Activated T-cell treated with anti-CD3 and anti-CD28 coated beads, Interleukin-2, amount 50 U/mL, for 72 hours (primary cell): Measurements from ENCODE around the gene RPH3AL. TPM values are rescaled to one million over a fixed set of nuclear protein-coding genes. Genes with fewer than 3 reads are reported as not detected.
"Not testable (repeated sequence)": the region's sequence is repeated elsewhere in the genome, so short reads cannot be mapped to it uniquely, and the experiment has no call there.

Experiments used
- ATAC-seq, 2 donors: fragments of 150-1000 bp; cut with Tn5 transposase; replicated peaks in 1 of 2; 2 replicates each; pipeline ENCODE4 v1.10.0; 2021; ENCODE audit warnings: moderate library complexity in 2 of 2, mild to moderate bottlenecking in 1 of 2
- DNase-seq, 2 donors: peaks; one replicate each; pipeline ENCODE4 v3.0.0; 2021 to 2022; ENCODE audit warnings: mixed read lengths in 1 of 2
- H3K27ac Mint-ChIP-seq: one replicate; pipeline ENCODE4 v1.8.0; 2022; ENCODE audit warnings: mild to moderate bottlenecking, moderate library complexity, mixed read lengths
- H3K27me3 Mint-ChIP-seq: one replicate; pipeline ENCODE4 v1.8.0; 2022; ENCODE audit warnings: low read depth, mixed read lengths
- H3K36me3 Mint-ChIP-seq, 2 donors: one replicate each; pipeline ENCODE4 v1.8.0; 2022; ENCODE audit warnings: mixed read lengths in 2 of 2, mild to moderate bottlenecking in 1 of 2; ENCODE audit not compliant: insufficient read depth in 2 of 2
- H3K4me1 Mint-ChIP-seq: one replicate; pipeline ENCODE4 v1.8.0; 2022; ENCODE audit warnings: low read depth, mixed read lengths
- H3K4me3 Mint-ChIP-seq, 2 donors: one replicate each; pipeline ENCODE4 v1.8.0; 2022; ENCODE audit warnings: mild to moderate bottlenecking in 2 of 2, mixed read lengths in 2 of 2, moderate library complexity in 2 of 2
- H3K9me3 Mint-ChIP-seq, 2 donors: one replicate each; pipeline ENCODE4 v1.8.0; 2022; ENCODE audit warnings: mixed read lengths in 2 of 2
- total RNA-seq, 2 donors: library from RNA; stranded (reverse); gene quantifications; one replicate each; pipeline ENCODE4 v1.2.3, GENCODE V29; 2022

The RPH3AL gene
- total RNA-seq, 2 donors from 2014 or later = 3.5 to 7.2 TPM

GRCh38 chr17:322006-322780 lies 30.4 kb downstream of the RPH3AL start:
- ATAC-seq = no peak
- Mint-ChIP-seq H3K27ac (no peak overlapping the region), H3K4me1 (no peaks in the 10 kb centered on the region), H3K4me3 (no peak overlapping the region), H3K9me3 (no peaks in the 10 kb centered on the region), H3K27me3 (no peaks in the 10 kb centered on the region), H3K36me3 (no peaks in the 10 kb centered on the region)
- DNase-seq = no peak

GRCh38 chr17:321386-321941 lies 31.1 kb downstream of the RPH3AL start:
- no peak for ATAC-seq
- DNase-seq = no peak
- H3K9me3 Mint-ChIP-seq = peaks cover 1 to 4% of the 10 kb centered on the region in 2 donors
- no peaks in the 10 kb centered on the region for H3K36me3 Mint-ChIP-seq
- no peaks in the 10 kb centered on the region for H3K4me1 Mint-ChIP-seq
- no peak overlapping the region for H3K4me3 Mint-ChIP-seq
- no peaks in the 10 kb centered on the region for H3K27me3 Mint-ChIP-seq
- no peak overlapping the region for H3K27ac Mint-ChIP-seq

GRCh38 chr17:320809-321385 lies 31.7 kb downstream of the RPH3AL start:
- no peak overlapping the region for H3K4me3 Mint-ChIP-seq
- no peak for ATAC-seq
- no peaks in the 10 kb centered on the region for H3K36me3 Mint-ChIP-seq
- no peaks in the 10 kb centered on the region for H3K4me1 Mint-ChIP-seq
- DNase-seq = no peak
- H3K9me3 Mint-ChIP-seq = peaks cover 3 to 6% of the 10 kb centered on the region in 2 donors
- H3K27me3 Mint-ChIP-seq = no peaks in the 10 kb centered on the region
- H3K27ac Mint-ChIP-seq = no peak overlapping the region

- Mint-ChIP-seq H3K27ac (no peak overlapping the region), H3K36me3 (no peaks in the 10 kb centered on the region), H3K27me3 (no peaks in the 10 kb centered on the region), H3K4me1 (no peaks in the 10 kb centered on the region), H3K9me3 (peaks cover 10% of the 10 kb centered on the region in 2 donors), H3K4me3 (no peak overlapping the region)
- DNase-seq = no peak
- no peak for ATAC-seq
Measured at GRCh38 chr17:320139-320538, 32.5 kb downstream of the RPH3AL start.

GRCh38 chr17:319266-319665 lies 33.3 kb downstream of the RPH3AL start:
- Mint-ChIP-seq H3K36me3 (no peaks in the 10 kb centered on the region), H3K27me3 (no peaks in the 10 kb centered on the region), H3K9me3 (peaks cover 10 to 13% of the 10 kb centered on the region in 2 donors), H3K4me3 (no peak overlapping the region), H3K27ac (no peak overlapping the region), H3K4me1 (no peaks in the 10 kb centered on the region)
- DNase-seq (no peak), ATAC-seq (no peak)

- ATAC-seq, H3K4me3 Mint-ChIP-seq, H3K4me1 Mint-ChIP-seq, DNase-seq, H3K27ac Mint-ChIP-seq, H3K36me3 Mint-ChIP-seq, H3K27me3 Mint-ChIP-seq: not testable (repeated sequence)
- H3K9me3 Mint-ChIP-seq = peaks cover 10 to 13% of the 10 kb centered on the region in 2 donors
Measured at GRCh38 chr17:317070-317469, 35.5 kb downstream of the RPH3AL start.

- H3K27ac Mint-ChIP-seq, H3K4me3 Mint-ChIP-seq, H3K4me1 Mint-ChIP-seq, H3K36me3 Mint-ChIP-seq, ATAC-seq, DNase-seq, H3K27me3 Mint-ChIP-seq: not testable (repeated sequence)
- H3K9me3 Mint-ChIP-seq = peaks cover 10 to 13% of the 10 kb centered on the region in 2 donors
Measured at GRCh38 chr17:315399-315798, 37.2 kb downstream of the RPH3AL start.

GRCh38 chr17:314614-314944 lies 38.0 kb downstream of the RPH3AL start:
- H3K4me3 Mint-ChIP-seq, H3K4me1 Mint-ChIP-seq, H3K27ac Mint-ChIP-seq, H3K36me3 Mint-ChIP-seq, ATAC-seq, DNase-seq, H3K27me3 Mint-ChIP-seq: not testable (repeated sequence)
- peaks cover 10 to 13% of the 10 kb centered on the region in 2 donors for H3K9me3 Mint-ChIP-seq

GRCh38 chr17:313911-314613 lies 38.5 kb downstream of the RPH3AL start:
- H3K27ac Mint-ChIP-seq = no peak overlapping the region
- no peaks in the 10 kb centered on the region for H3K27me3 Mint-ChIP-seq
- H3K36me3 Mint-ChIP-seq = no peaks in the 10 kb centered on the region
- peaks cover 10 to 13% of the 10 kb centered on the region in 2 donors for H3K9me3 Mint-ChIP-seq
- DNase-seq (no peak), ATAC-seq (no peak)
- no peak overlapping the region for H3K4me3 Mint-ChIP-seq
- H3K4me1 Mint-ChIP-seq = no peaks in the 10 kb centered on the region

GRCh38 chr17:313231-313630 lies 39.4 kb downstream of the RPH3AL start:
- Mint-ChIP-seq H3K4me3 (no peak overlapping the region), H3K36me3 (no peaks in the 10 kb centered on the region), H3K4me1 (no peaks in the 10 kb centered on the region), H3K9me3 (peaks cover 10 to 13% of the 10 kb centered on the region in 2 donors), H3K27ac (no peak overlapping the region), H3K27me3 (no peaks in the 10 kb centered on the region)
- ATAC-seq (no peak), DNase-seq (no peak)

GRCh38 chr17:312476-313148 lies 40.0 kb downstream of the RPH3AL start:
- DNase-seq (no peak), ATAC-seq (no peak)
- Mint-ChIP-seq H3K4me3 (no peak overlapping the region), H3K4me1 (no peaks in the 10 kb centered on the region), H3K36me3 (no peaks in the 10 kb centered on the region), H3K27me3 (no peaks in the 10 kb centered on the region), H3K27ac (no peak overlapping the region), H3K9me3 (peaks cover 10 to 13% of the 10 kb centered on the region in 2 donors)

GRCh38 chr17:311119-311782 lies 41.4 kb downstream of the RPH3AL start:
- Mint-ChIP-seq H3K9me3 (peaks cover 8 to 9% of the 10 kb centered on the region in 2 donors), H3K4me3 (no peak overlapping the region), H3K27me3 (no peaks in the 10 kb centered on the region), H3K36me3 (no peaks in the 10 kb centered on the region), H3K4me1 (no peaks in the 10 kb centered on the region), H3K27ac (no peak overlapping the region)
- no peak for DNase-seq
- ATAC-seq = no peak
